ENCODE results near the gene EPO. TPM values are rescaled to one million over a fixed set of nuclear protein-coding genes. Genes with fewer than 3 reads are reported as not detected.

EPO gene
- total and polyA plus RNA-seq, 2 of the 8 experiments (the other 6 are each of a cell fraction or from before 2014, with no cell fraction given): 0.42 to 0.95 TPM

GRCh38 chr7:100708395-100708794, 11.9 kb upstream of the EPO start:
- Histone ChIP-seq H3K27ac (ENCODE audit: low read depth, low read length) (no peak overlapping the region), H4K8ac (ENCODE audit: extremely low read depth, insufficient read depth, low read length) (no peak overlapping the region), H3K23ac (ENCODE audit: insufficient read length) (no peak overlapping the region), H3K4me1 (replicated peaks in 1 of 4; ENCODE audit: control insufficient read depth in 3 of 4, insufficient read depth in 4 of 4, low read length in 3 of 4) (peaks cover 0 to 11% (median 2%) of the 10 kb centered on the region in 4 experiments; a peak in 3 of 7 replicates), H3K4ac (replicated peaks; ENCODE audit: insufficient read length, low read depth, low read length) (no peak overlapping the region), H2AK5ac (ENCODE audit: low read depth, low read length) (no peak overlapping the region), H3K18ac (ENCODE audit: extremely low read depth, low read length) (no peak overlapping the region), H3K56ac (replicated peaks; ENCODE audit: insufficient read length, low read depth, low read length) (no peak overlapping the region), H2BK20ac (ENCODE audit: low read length) (no peak overlapping the region), H2AFZ (ENCODE audit: low read length) (no peak overlapping the region), H3K27me3 (replicated peaks in 1 of 4; ENCODE audit: control insufficient read depth in 3 of 4, extremely low read depth in 1 of 4, insufficient read depth in 3 of 4, low read length in 3 of 4) (no peaks in the 10 kb centered on the region), H3K4me3 (ENCODE audit: extremely low read depth in 1 of 4, insufficient read depth in 2 of 4, low read depth in 3 of 4, low read length in 4 of 4) (no peak overlapping the region), H2BK5ac (ENCODE audit: low read depth, low read length) (no peak overlapping the region), H3K9ac (replicated peaks in 1 of 4; ENCODE audit: extremely low read depth in 1 of 4, low read depth in 3 of 4, low read length in 3 of 4) (no peak overlapping the region), H2BK15ac (ENCODE audit: low read length) (no peak overlapping the region), H3K79me2 (ENCODE audit: control insufficient read depth in 1 of 2, insufficient read depth in 2 of 2, low read length in 2 of 2) (peaks cover 0 to 16% of the 10 kb centered on the region in 2 experiments; a peak in 3 of 4 replicates), H4K91ac (replicated peaks; ENCODE audit: insufficient read length, low read length) (no peak overlapping the region), H3K23me2 (ENCODE audit: low read depth, low read length) (peaks cover 7% of the 10 kb centered on the region; the same call in 1 of the 2 replicates), H3K14ac (ENCODE audit: insufficient read length) (no peak overlapping the region), H3K36me3 (ENCODE audit: control insufficient read depth in 2 of 4, insufficient read depth in 4 of 4, low read length in 3 of 4) (peaks cover 0 to 6% (median 4%) of the 10 kb centered on the region in 4 experiments; a peak in 5 of 8 replicates), H2BK120ac (replicated peaks; ENCODE audit: low read depth, low read length) (no peak overlapping the region), H2BK12ac (ENCODE audit: low read depth, low read length) (no peak overlapping the region), H4K20me1 (replicated peaks in 1 of 2; ENCODE audit: control insufficient read depth in 1 of 2, insufficient read depth in 2 of 2, low read length in 2 of 2) (peaks cover 2% of the 10 kb centered on the region in 2 experiments), H3K9me3 (ENCODE audit: insufficient read depth in 2 of 2, low read depth in 1 of 2, low read length in 1 of 2) (no peaks in the 10 kb centered on the region), H3K4me2 (ENCODE audit: insufficient read depth in 1 of 2, low read depth in 2 of 2, low read length in 2 of 2) (no peak overlapping the region), H4K5ac (ENCODE audit: insufficient read length, low read depth, low read length) (no peak overlapping the region), H3K79me1 (ENCODE audit: low read depth, low read length) (peaks cover 3% of the 10 kb centered on the region)
- CTCF ChIA-PET (ENCODE audit: partially characterized antibody): interaction anchor here (0.7 to 16.9 kb wide), 6 partner anchors 13 to 96 kb away, joined by 3 to 254 read pairs (median 17); partner anchors contain the start of genes EPO, GIGYF1 and MOSPD3
- POLR2A ChIA-PET (ENCODE audit: partially characterized antibody): interaction anchor here (0.6 to 1.8 kb wide), 7 partner anchors 9 to 877 kb away, joined by 3 to 8 read pairs (median 4); partner anchors contain the start of gene EPO
- WGBS, 2 experiments (ENCODE audit: extremely low coverage in 1 of 2, insufficient coverage in 1 of 2, insufficient read length in 1 of 2, insufficient replicate concordance in 2 of 2, low coverage in 1 of 2, low lambda C conversion rate in 2 of 2, missing lambda C conversion rate in 1 of 2): 89% methylated on average over 5 of the region's 6 CpGs; no CpG with 5 or more reads in 1 of the 2 experiments
- FAIRE-seq (no peak), DNase-seq (ENCODE audit: low read depth in 1 of 2, low spot score in 2 of 2) (no peak)
- TF ChIP-seq KDM5A (IDR thresholded peaks at IDR 0.05; ENCODE audit: low read length) (no peak), SP2 (IDR thresholded peaks at IDR 0.05; ENCODE audit: low read length) (no peak), ASH2L (IDR thresholded peaks at IDR 0.05; ENCODE audit: low read length) (no peak), ATF3 (IDR thresholded peaks at IDR 0.05; ENCODE audit: insufficient read depth, low read depth, low read length) (no peak), FOSL1 (IDR thresholded peaks at IDR 0.05; ENCODE audit: insufficient read depth, low read depth, low read length) (no peak), EGR1 (IDR thresholded peaks at IDR 0.05; ENCODE audit: borderline replicate concordance, low read depth, low read length) (no peak), POLR2AphosphoS5 (IDR thresholded peaks at IDR 0.05; ENCODE audit: low read depth, low read length) (no peak), POU5F1 (IDR thresholded peaks at IDR 0.05; ENCODE audit: low read depth, low read length) (no peak), BRCA1 (IDR thresholded peaks at IDR 0.05; ENCODE audit: low read depth, low read length) (no peak), ATF2 (IDR thresholded peaks at IDR 0.05; ENCODE audit: low read length) (no peak), TCF12 (IDR thresholded peaks at IDR 0.05; ENCODE audit: low read depth, low read length) (no peak), SP1 (IDR thresholded peaks at IDR 0.05; ENCODE audit: low read depth, low read length) (no peak)

Measured in H1 (cell line).